Posterior vena cava (tissue), 2 donors: ENCODE measurements around the gene KIF16B. TPM values are rescaled to one million over a fixed set of nuclear protein-coding genes. Genes with fewer than 3 reads are reported as not detected.

Experiments used
- DNase-seq: peaks from one replicate; pipeline ENCODE4 v3.0.0-alpha.2; 2020; ENCODE audit warnings: low spot score
- intact Hi-C, 2 donors: fragments of 100-400 bp; cut with DNase I; formaldehyde crosslinking; loops; one replicate each; pipeline versions ENCODE4 v1.14.1 to v1.14.2; 2022 to 2023
- total RNA-seq, 2 donors: library from RNA; stranded (reverse); fragmentation: NEBNext Ultra II Directional; extraction: Animal tissue kit (Norgen Biotek cat#: 25700); gene quantifications; one replicate each; pipeline ENCODE4 v1.2.1, GENCODE V29; 2021
- donor health status: DM: yes; HTN: yes; CAD: no.
- donor health status: DM: yes; HTN: yes; CAD: no.

KIF16B gene
- total RNA-seq, 2 donors from 2014 or later, result 16.3 to 17.5 TPM

GRCh38 chr20:16560661-16561060 is 12.6 kb downstream of the KIF16B start:
- DNase-seq, result no peak
- intact Hi-C loops, result no loop called here

GRCh38 chr20:16560216-16560615 is 13.0 kb downstream of the KIF16B start:
- no peak for DNase-seq
- intact Hi-C loops, result no loop called here

- no peak for DNase-seq
- intact Hi-C loops, result no loop called here
These were observed 16.9 kb downstream of the KIF16B start for GRCh38 chr20:16556301-16556700.

- intact Hi-C loops, result no loop called here
- DNase-seq, result no peak
These were observed 17.5 kb downstream of the KIF16B start for GRCh38 chr20:16555754-16556153.

- no peak for DNase-seq
- intact Hi-C loops, result no loop called here
These were observed 18.3 kb downstream of the KIF16B start for GRCh38 chr20:16554766-16555543.

- intact Hi-C loops, result no loop called here
- DNase-seq, result no peak
These were observed 19.6 kb downstream of the KIF16B start for GRCh38 chr20:16553684-16554083.

- intact Hi-C loops, result no loop called here
- no peak for DNase-seq
These were observed 20.1 kb downstream of the KIF16B start for GRCh38 chr20:16553101-16553500.

- no peak for DNase-seq
- intact Hi-C loops, result no loop called here
These were observed 21.2 kb downstream of the KIF16B start for GRCh38 chr20:16552015-16552414.

GRCh38 chr20:16551607-16552006 is 21.6 kb downstream of the KIF16B start:
- intact Hi-C loops, result no loop called here
- no peak for DNase-seq

- no peak for DNase-seq
- intact Hi-C loops, result no loop called here
These were observed 25.1 kb downstream of the KIF16B start for GRCh38 chr20:16548068-16548672.

- intact Hi-C loops, result no loop called here
- no peak for DNase-seq
These were observed 28.3 kb downstream of the KIF16B start for GRCh38 chr20:16544949-16545348.

- intact Hi-C loops, result loop anchor here in 1 of 2 donors (2.0 kb wide), 1 partner anchor 76 kb away; no protein-coding TSS in a partner anchor
- no peak for DNase-seq
These were observed 30.8 kb downstream of the KIF16B start for GRCh38 chr20:16542477-16542876.

GRCh38 chr20:16541878-16542277 is 31.4 kb downstream of the KIF16B start:
- intact Hi-C loops, result loop anchor here in 1 of 2 donors (2.0 kb wide), 1 partner anchor 77 kb away; no protein-coding TSS in a partner anchor
- no peak for DNase-seq

- intact Hi-C loops, result no loop called here
- DNase-seq, result no peak
These were observed 32.0 kb downstream of the KIF16B start for GRCh38 chr20:16541226-16541625.

GRCh38 chr20:16539280-16540021 is 33.8 kb downstream of the KIF16B start:
- no peak for DNase-seq
- intact Hi-C loops, result no loop called here

- no peak for DNase-seq
- intact Hi-C loops, result no loop called here
These were observed 34.5 kb downstream of the KIF16B start for GRCh38 chr20:16538779-16539178.

- intact Hi-C loops, result no loop called here
- no peak for DNase-seq
These were observed 35.3 kb downstream of the KIF16B start for GRCh38 chr20:16537918-16538317.

- DNase-seq, result no peak
- intact Hi-C loops, result no loop called here
These were observed 36.1 kb downstream of the KIF16B start for GRCh38 chr20:16537025-16537665.

GRCh38 chr20:16535277-16535676 is 38.0 kb downstream of the KIF16B start:
- intact Hi-C loops, result no loop called here
- DNase-seq, result no peak

- no peak for DNase-seq
- intact Hi-C loops, result no loop called here
These were observed 39.7 kb downstream of the KIF16B start for GRCh38 chr20:16533502-16533901.
